K562 (cell line): ENCODE measurements around the gene SF3B4. TPM values are rescaled to one million over a fixed set of nuclear protein-coding genes. Genes with fewer than 3 reads are reported as not detected.

ENCODE experiments used
- ATAC-seq: fragments of 200-7000 bp; cut with Tn5 transposase; 3 replicates; pipeline ENCODE4 v1.9.1; 2020; ENCODE audit warnings: moderate library complexity
- BruUV-seq: library from RNA; stranded (reverse); fragments of 400-500 nt; replicated peaks from 2 replicates; lab custom pipeline; 2021; lab: Mats Ljungman, UMichigan
- CTCF ChIA-PET: fragments of 300-600 bp; formaldehyde crosslinking; extraction: SDS; loops from one replicate; lab custom pipeline; 2021; ENCODE audit warnings: low intra/inter-chr PET ratio; lab: Yijun Ruan, JAX
- POLR2A ChIA-PET: fragments of 300-600, 350-650 bp; sonication (Branson Sonifier 250); formaldehyde crosslinking; extraction: SDS; loops from one replicate; lab custom pipeline; 2021; ENCODE audit warnings: antibody characterized with exemption, inconsistent platforms; lab: Yijun Ruan, JAX
- DNase-seq, 4 experiments: peaks; one replicate each; pipeline versions ENCODE4 v3.0.0 to v3.0.0-alpha.2; 2011 to 2018; ENCODE audit warnings: low spot score in 3 of 4, mixed read lengths in 3 of 4; ENCODE audit errors: extremely low read depth in 1 of 4
- FAIRE-seq: peaks from 2 replicates; lab custom pipeline; 2011; peaks lifted over from hg19 to GRCh38; lab: Jason Lieb, UNC
- H2AFZ ChIP-seq: 2 replicates; pipeline ENCODE4 v1.6.0; 2011; ENCODE audit warnings: low read depth, low read length, control low read depth, inconsistent platforms
- H3K27ac ChIP-seq: fragments of 200-600 bp; 3 replicates; pipeline ENCODE4 v1.8.0; 2011; ENCODE audit warnings: low read depth, mild to moderate bottlenecking, control low read depth, inconsistent platforms, low read length, moderate library complexity, mixed read lengths; ENCODE audit errors: extremely low read depth
- H3K27me3 ChIP-seq, 2 experiments: fragments of 300-600 bp in 1 of 2; 2 replicates in 1 of 2; 3 replicates in 1 of 2; pipeline versions ENCODE4 v1.6.0 to v1.8.0; 2011; ENCODE audit warnings: inconsistent platforms in 2 of 2, low read length in 2 of 2, mild to moderate bottlenecking in 1 of 2, mixed read lengths in 1 of 2, moderate library complexity in 1 of 2; ENCODE audit not compliant: control insufficient read depth in 2 of 2, insufficient read depth in 2 of 2
- H3K36me3 ChIP-seq: fragments of 300-600 bp; 3 replicates; pipeline ENCODE4 v1.8.0; 2011; ENCODE audit warnings: mild to moderate bottlenecking, low read length, inconsistent platforms; ENCODE audit not compliant: control insufficient read depth, insufficient read depth
- H3K4me1 ChIP-seq, 2 experiments: fragments of 200-600 bp in 1 of 2; replicated peaks in 1 of 2; 2 replicates in 1 of 2; 3 replicates in 1 of 2; pipeline versions ENCODE4 v1.5.1 to v1.8.0; 2011; ENCODE audit warnings: inconsistent platforms in 2 of 2, low read length in 2 of 2, mild to moderate bottlenecking in 1 of 2, mixed read lengths in 1 of 2, moderate library complexity in 1 of 2; ENCODE audit not compliant: control insufficient read depth in 2 of 2, insufficient read depth in 2 of 2
- H3K4me2 ChIP-seq: 2 replicates; pipeline ENCODE4 v1.6.1; 2011; ENCODE audit warnings: low read length, control low read depth, inconsistent platforms, mixed read lengths; ENCODE audit not compliant: insufficient read depth
- H3K4me3 ChIP-seq: fragments of 200-600 bp; sonication (generic), shearing (Covaris generic); 2 replicates; pipeline ENCODE4 v1.5.1; 2016; ENCODE audit warnings: control low read depth, inconsistent platforms
- H3K79me2 ChIP-seq: fragments of 200-600 bp; 3 replicates; pipeline ENCODE4 v1.8.0; 2011; ENCODE audit warnings: low read length, inconsistent platforms; ENCODE audit not compliant: control insufficient read depth, insufficient read depth
- H3K9ac ChIP-seq, 2 experiments: 2 replicates each; pipeline versions ENCODE4 v1.6.0 to v1.6.1; 2011; ENCODE audit warnings: low read depth in 2 of 2, low read length in 2 of 2, control low read depth in 1 of 2, inconsistent platforms in 1 of 2, mild to moderate bottlenecking in 1 of 2, mixed read lengths in 1 of 2; ENCODE audit not compliant: insufficient read depth in 1 of 2
- H3K9me1 ChIP-seq: one replicate; pipeline ENCODE4 v1.6.0; 2011; ENCODE audit warnings: inconsistent platforms, mild to moderate bottlenecking, low read length, moderate library complexity; ENCODE audit not compliant: control insufficient read depth, insufficient read depth
- H3K9me3 ChIP-seq: replicated peaks from 2 replicates; pipeline ENCODE4 v1.5.1; 2011; ENCODE audit warnings: low read depth, low read length, inconsistent platforms; ENCODE audit not compliant: control insufficient read depth, insufficient read depth
- H4K20me1 ChIP-seq: replicated peaks from 2 replicates; pipeline ENCODE4 v1.6.1; 2011; ENCODE audit warnings: low read length, inconsistent platforms, mixed read lengths; ENCODE audit not compliant: control insufficient read depth, insufficient read depth
- BACH1 ChIP-seq: fragments of 200-800 bp; sonication (Bioruptor generic); IDR thresholded peaks from 2 replicates; pipeline ENCODE4 v1.6.1; 2016; ENCODE audit warnings: missing genetic modification characterization, missing compliant biosample characterization
- BRD9 ChIP-seq: fragments of 450-650 bp; IDR thresholded peaks from 2 replicates; pipeline ENCODE4 v1.6.1; 2018; ENCODE audit warnings: low read depth; ENCODE audit not compliant: partially characterized antibody
- FOXK1 ChIP-seq: sonication (generic); formaldehyde crosslinking; IDR thresholded peaks from 2 replicates; pipeline ENCODE4 v1.8.0; 2022; ENCODE audit warnings: missing genetic modification reagents, mild to moderate bottlenecking, borderline replicate concordance
- HMG20B ChIP-seq: fragments of 250-450 bp; sonication (Bioruptor Pico); IDR thresholded peaks from 2 replicates; pipeline ENCODE4 v1.5.0; 2021; ENCODE audit warnings: mild to moderate bottlenecking
- HNRNPH1 ChIP-seq: fragments of 200-400 bp; formaldehyde crosslinking; optimal IDR thresholded peaks from 2 replicates; pipeline ENCODE3; 2017; ENCODE audit warnings: low read depth, mild to moderate bottlenecking, low read length, moderate library complexity
- PHF21A ChIP-seq: fragments of 450-650 bp; IDR thresholded peaks from 2 replicates; pipeline ENCODE4 v1.6.1; 2017; ENCODE audit warnings: low read depth, borderline replicate concordance
- SMARCA4 ChIP-seq: fragments of 450-650 bp; IDR thresholded peaks from 2 replicates; pipeline ENCODE4 v1.6.1; 2016
- ZBTB1 ChIP-seq: sonication (generic); formaldehyde crosslinking; IDR thresholded peaks from 2 replicates; pipeline ENCODE4 v1.8.1; 2023; ENCODE audit warnings: missing genetic modification reagents, low read depth, mild to moderate bottlenecking, borderline replicate concordance
- ZBTB5 ChIP-seq: fragments of 450-650 bp; IDR thresholded peaks from 2 replicates; pipeline ENCODE4 v1.6.1; 2017; ENCODE audit warnings: antibody characterized with exemption
- ZKSCAN3 ChIP-seq: fragments of 250-450 bp; sonication (Bioruptor Pico); IDR thresholded peaks from 2 replicates; pipeline ENCODE4 v1.4.0; 2020
- ZNF239 ChIP-seq: fragments of 250-450 bp; sonication (Bioruptor Pico); IDR thresholded peaks from 2 replicates; pipeline ENCODE4 v1.4.0; 2020; ENCODE audit warnings: mild to moderate bottlenecking
- ZNF324 ChIP-seq: fragments of 250-450 bp; sonication (Bioruptor Pico); IDR thresholded peaks from 2 replicates; pipeline ENCODE4 v1.4.0; 2020; ENCODE audit warnings: mild to moderate bottlenecking
- ZNF609 ChIP-seq: sonication (generic); formaldehyde crosslinking; IDR thresholded peaks from 2 replicates; pipeline ENCODE4 v1.8.1; 2023; ENCODE audit warnings: missing genetic modification reagents, mild to moderate bottlenecking, borderline replicate concordance
- ZNF644 ChIP-seq: fragments of 200-800 bp; sonication (Bioruptor generic); IDR thresholded peaks from 2 replicates; pipeline ENCODE4 v1.6.1; 2016; ENCODE audit warnings: low read depth, missing genetic modification characterization, missing compliant biosample characterization
- ZNF668 ChIP-seq: fragments of 250-450 bp; sonication (Bioruptor Pico); IDR thresholded peaks from 2 replicates; pipeline ENCODE4 v1.8.0; 2022; ENCODE audit warnings: mild to moderate bottlenecking, inconsistent platforms
- ZNF76 ChIP-seq: fragments of 250-450 bp; sonication (Bioruptor Pico); IDR thresholded peaks from 2 replicates; pipeline ENCODE4 v1.4.0; 2020; ENCODE audit warnings: mild to moderate bottlenecking, moderate library complexity, borderline replicate concordance
- WGBS: fragments of 100-300 bp; shearing (Covaris generic); methylation state at CpG from one replicate; pipeline ENCODE4 v1.1.6; 2016; ENCODE audit warnings: low coverage, mixed read lengths; ENCODE audit not compliant: insufficient coverage; ENCODE audit errors: missing lambda C conversion rate; 5-methylcytosine and 5-hydroxymethylcytosine counted together
- in situ Hi-C: fragments of 300-500 bp; cut with MboI; formaldehyde crosslinking; loops from 4 replicates; pipeline ENCODE4 v1.15.0; 2018; ENCODE audit warnings: inconsistent platforms, mixed read lengths
- intact Hi-C: fragments of 100-400 bp; cut with micrococcal nuclease; formaldehyde crosslinking; loops from 2 replicates; pipeline ENCODE4 v1.14.2; 2022
- polyA plus RNA-seq, 8 experiments: library from polyadenylated mRNA; depleted of rRNA in 4 of 8; stranded (reverse) in 5 of 8; unstranded in 3 of 8; fragments of >200 nt; fragmentation: Nextera tagmentation in 2 of 8; fragmentation: Illumina TruSeq in 1 of 8; extraction: Ambion mirVana in 2 of 8; extraction: Trizol in 1 of 8; gene quantifications; 2 replicates each; pipeline versions ENCODE4 v1.2.1 to v1.2.3, GENCODE V29; 2011 to 2014; ENCODE audit warnings: inconsistent platforms in 1 of 8, missing spikeins in 1 of 8
- total RNA-seq, 7 experiments: library from RNA; depleted of rRNA in 6 of 7; stranded (reverse); fragments of >200 nt in 6 of 7; fragmentation: Illumina TruSeq in 2 of 7; extraction: Trizol in 2 of 7; gene quantifications; 2 replicates each; pipeline versions ENCODE4 v1.2.1 to v1.2.3, GENCODE V29; 2011 to 2021; ENCODE audit warnings: low replicate concordance in 1 of 7

Gene SF3B4
- total and polyA plus RNA-seq, 9 of the 15 experiments (the other 6 are each of a cell fraction or from before 2014, with no cell fraction given) = 3.0 to 88.0 (median 26.1) TPM

- no TSS peak for BruUV-seq
- 37% methylated on average over 11 of the region's 11 CpGs for WGBS
- TF ChIP-seq ZNF239 (CRISPR knock-in tag) = no peak
- no peak for TF ChIP-seq ZBTB5
- no peak for TF ChIP-seq BRD9
- no peak for TF ChIP-seq ZNF324 (CRISPR knock-in tag)
- TF ChIP-seq HMG20B (CRISPR knock-in tag) = no peak
- TF ChIP-seq ZNF644 (tag) = no peak
- no peak for TF ChIP-seq HNRNPH1
- TF ChIP-seq ZBTB1 = no peak
- no peak for TF ChIP-seq ZNF76 (CRISPR knock-in tag)
- TF ChIP-seq PHF21A = no peak
- TF ChIP-seq ZNF668 (CRISPR knock-in tag) = no peak
- TF ChIP-seq FOXK1 (CRISPR knock-in tag) = no peak
- no peak for TF ChIP-seq SMARCA4
- TF ChIP-seq ZKSCAN3 (CRISPR knock-in tag) = no peak
- no peak for TF ChIP-seq BACH1
- TF ChIP-seq ZNF609 (CRISPR knock-in tag) = no peak
These were observed 12.0 kb downstream of the SF3B4 start for GRCh38 chr1:149915429-149916192.

More at GRCh38 chr1:149915429-149916192, 12.0 kb downstream of the SF3B4 start:
- ChIA-PET CTCF (no interaction called here), POLR2A (interaction anchor here (0.8 to 3.3 kb wide), 5 partner anchors 9 to 28 kb away, joined by 3 to 31 read pairs (median 5); a partner anchor contains a TSS)
- H3K27me3 ChIP-seq = no peaks in the 10 kb centered on the region
- H3K36me3 ChIP-seq = no peaks in the 10 kb centered on the region
- intact Hi-C loops = no loop called here
- no peaks in the 10 kb centered on the region for H3K79me2 ChIP-seq
- H3K9me3 ChIP-seq = no peaks in the 10 kb centered on the region
- H3K27ac ChIP-seq = peak overlapping the region; percentile 73
- FAIRE-seq (peak; percentile 86), ATAC-seq (peak; percentile 71), DNase-seq (peak; percentile 39 to 81 (median 52))
- peaks cover 15 to 26% of the 10 kb centered on the region in 2 experiments for H3K4me1 ChIP-seq
- peak overlapping the region; percentile 41 to 50; a peak in 3 of 4 replicates for H3K9ac ChIP-seq
- H3K9me1 ChIP-seq = no peaks in the 10 kb centered on the region
- H3K4me3 ChIP-seq = no peak overlapping the region
- H3K4me2 ChIP-seq = peak overlapping the region; percentile 50
- in situ Hi-C loops = no loop called here
- H2AFZ ChIP-seq = peak overlapping the region; percentile 94
- no peaks in the 10 kb centered on the region for H4K20me1 ChIP-seq
